Pericardium fibroblast (primary cell): ENCODE data around the gene CXCR4. TPM values are rescaled to one million over a fixed set of nuclear protein-coding genes. Genes with fewer than 3 reads are reported as not detected.

Source experiments
- total RNA-seq: library from RNA; depleted of rRNA; stranded (reverse); fragments of >200 nt; gene quantifications from 2 replicates; pipeline ENCODE4 v1.2.3, GENCODE V29; 2015

The CXCR4 gene
- 0.47 and 8.1 TPM in 2 replicates for total RNA-seq

DNA sequence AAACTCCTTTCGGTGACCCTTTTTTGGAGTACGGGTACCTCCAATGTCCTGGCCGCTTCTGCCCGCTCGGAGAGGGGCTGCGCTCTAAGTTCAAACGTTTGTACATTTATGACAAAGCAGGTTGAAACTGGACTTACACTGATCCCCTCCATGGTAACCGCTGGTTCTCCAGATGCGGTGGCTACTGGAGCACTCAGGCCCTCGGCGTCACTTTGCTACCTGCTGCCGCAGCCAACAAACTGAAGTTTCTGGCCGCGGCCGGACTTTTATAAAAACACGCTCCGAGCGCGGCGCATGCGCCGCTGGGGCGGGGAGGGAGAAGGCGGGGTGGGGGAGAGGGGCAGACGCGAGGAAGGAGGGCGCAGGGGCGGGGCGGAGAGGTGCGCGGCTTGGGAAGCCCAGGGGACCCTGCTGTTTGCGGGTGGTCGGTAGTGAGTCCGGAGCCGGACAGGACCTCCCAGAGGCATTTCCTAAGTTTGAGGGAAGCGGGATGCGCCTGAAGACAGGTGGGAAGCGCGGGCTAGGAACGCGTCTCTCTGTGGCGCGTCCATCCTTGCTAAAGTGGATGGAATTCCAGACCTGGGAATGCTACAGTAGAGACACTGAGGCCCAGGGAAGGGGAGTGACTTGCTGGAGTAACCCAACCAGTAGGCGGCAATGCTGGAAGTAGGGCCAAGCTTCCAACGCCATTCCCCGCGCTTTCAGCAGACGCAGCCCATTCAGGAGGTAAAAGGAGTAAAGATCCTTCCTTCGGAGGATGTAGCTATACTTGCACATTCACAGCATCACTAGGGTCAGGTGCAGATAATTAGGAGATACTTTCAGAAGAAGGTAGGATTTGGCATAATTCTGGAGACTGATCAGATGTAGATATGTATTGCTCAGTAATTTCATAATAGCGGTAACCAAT lies at the start of gene CXCR4:
Gene CXCR4 (minus strand): TSS at position 241 of the 910 bp plus-strand sequence. CDS start 89 bp downstream, at position 152.

Other genes with a start within 250 kb of the CXCR4 start
- 12.2 and 13.0 TPM in 2 replicates for gene MCM6, start 241.7 kb downstream of the CXCR4 start, total RNA-seq
- gene DARS1, start 132.5 kb downstream of the CXCR4 start, total RNA-seq: 58.7 and 64.6 TPM in 2 replicates